Cerebellar nuclear complex (tissue), 1 donor: ENCODE results near the gene LDHAL6A.

Experiments used
- DNase-seq, 2 experiments: peaks; one replicate each; lab custom pipeline; 2025; lab: John Stamatoyannopoulos, UW

Gene LDHAL6A

DNA sequence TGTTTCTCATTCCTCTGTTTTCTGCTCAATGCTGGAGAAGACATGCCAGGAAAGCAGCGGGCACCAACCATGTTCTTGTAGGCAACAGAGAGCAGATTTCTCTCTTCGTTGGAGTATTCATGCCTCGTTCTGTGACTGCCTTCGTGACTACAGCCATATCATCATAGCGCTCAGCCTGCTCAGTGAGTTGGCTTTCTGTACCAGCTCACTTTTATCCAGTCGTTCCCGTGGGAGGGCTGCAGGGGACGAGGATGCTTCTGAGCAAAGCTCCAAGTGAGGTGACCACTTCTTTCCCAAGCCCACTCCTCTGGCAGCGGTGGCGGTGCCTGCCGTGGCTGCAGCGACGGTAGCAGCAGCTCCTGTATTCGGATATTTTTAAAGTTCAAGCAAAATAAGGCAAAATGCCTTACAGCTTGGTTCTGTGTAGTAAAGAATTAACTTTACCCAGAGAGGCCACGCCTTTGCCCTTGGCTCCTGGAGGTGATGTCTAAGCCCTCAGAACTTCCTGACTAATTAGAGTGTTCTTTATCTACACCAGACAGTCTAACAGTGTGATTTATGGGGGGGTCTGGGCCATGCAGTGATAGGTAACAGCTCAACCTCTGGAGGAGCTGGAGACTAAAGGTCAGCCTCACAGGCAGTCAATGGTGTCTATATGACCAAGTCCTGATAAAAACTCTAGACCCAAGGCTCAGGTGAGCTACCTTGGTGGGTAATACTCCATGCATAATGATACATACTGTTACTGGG, 35.3 kb downstream of the LDHAL6A start:
- no peak for DNase-seq

DNA sequence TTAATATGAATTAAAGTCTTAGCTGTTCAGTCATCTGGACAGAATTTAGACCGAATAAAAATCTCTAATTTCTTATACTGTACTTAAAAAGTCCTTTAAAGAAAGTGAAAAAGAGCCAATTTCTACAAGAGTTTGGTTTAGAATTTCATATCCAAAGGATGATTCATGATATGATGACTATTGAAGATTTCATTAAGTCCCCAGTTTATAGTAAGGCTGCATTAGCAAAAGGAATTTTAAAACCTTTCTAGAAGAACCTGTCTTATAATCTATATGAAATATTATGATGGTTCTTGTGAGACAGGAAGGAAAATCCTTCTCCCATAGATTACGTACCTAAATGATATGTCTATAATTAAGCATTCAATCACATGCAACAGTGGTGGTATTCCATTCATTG, 36.3 kb downstream of the LDHAL6A start:
- no peak for DNase-seq

DNA sequence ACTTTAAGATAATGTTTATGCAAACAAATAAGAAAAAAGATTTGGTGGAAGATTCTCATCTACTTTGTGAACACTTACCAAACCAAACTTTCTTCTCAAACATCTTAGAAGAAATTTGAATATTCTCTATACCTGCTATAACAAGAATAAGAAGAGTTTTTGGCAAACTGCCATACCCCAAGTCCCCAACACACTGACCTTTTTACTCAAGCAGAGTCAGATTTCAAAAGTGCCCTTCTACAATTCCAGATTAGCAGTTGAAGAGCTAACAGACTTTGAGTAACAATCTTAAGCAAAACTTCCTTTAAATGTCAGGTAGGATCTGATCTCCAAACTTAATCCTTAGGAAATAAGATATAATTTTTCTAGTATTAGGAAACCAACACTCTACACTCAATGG, 37.2 kb downstream of the LDHAL6A start:
- DNase-seq, result no peak

DNA sequence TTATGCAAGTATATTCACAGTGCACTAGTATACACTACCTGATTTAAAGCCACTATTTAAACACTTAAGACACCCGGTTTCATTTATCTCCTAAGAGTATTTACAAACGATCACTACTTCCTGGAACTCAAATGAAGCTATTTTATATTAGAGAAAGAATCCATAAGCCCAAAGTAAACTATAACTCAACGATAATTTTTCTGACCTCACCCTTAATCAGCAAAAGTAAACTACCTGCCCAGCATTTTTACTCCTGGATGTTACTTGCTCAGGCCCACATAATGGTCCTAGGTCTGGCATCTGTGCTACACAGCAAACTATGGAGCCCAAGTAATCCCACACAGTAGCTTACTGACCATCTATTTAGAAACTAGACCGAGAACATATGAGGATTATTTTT, 37.7 kb downstream of the LDHAL6A start:
- DNase-seq, result no peak

DNA sequence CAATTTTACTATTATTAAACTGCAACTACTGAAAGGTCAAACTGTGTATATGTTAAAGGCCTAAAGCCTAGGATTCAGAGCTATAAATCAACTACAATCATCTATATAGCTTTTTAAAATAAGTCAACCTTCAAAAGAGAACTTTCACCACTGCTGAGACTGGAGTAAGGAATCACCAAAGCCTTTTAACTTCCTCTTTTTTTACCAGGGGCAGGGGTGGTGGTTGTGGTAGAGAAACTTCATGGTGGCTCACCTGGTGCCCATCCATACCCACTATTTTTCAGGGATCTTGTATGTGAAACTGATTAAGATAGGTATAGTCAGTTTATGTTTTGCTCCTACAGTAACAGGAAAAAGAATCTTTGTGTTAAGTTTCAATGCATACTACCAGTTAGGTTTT, 39.6 kb downstream of the LDHAL6A start:
- no peak for DNase-seq

DNA sequence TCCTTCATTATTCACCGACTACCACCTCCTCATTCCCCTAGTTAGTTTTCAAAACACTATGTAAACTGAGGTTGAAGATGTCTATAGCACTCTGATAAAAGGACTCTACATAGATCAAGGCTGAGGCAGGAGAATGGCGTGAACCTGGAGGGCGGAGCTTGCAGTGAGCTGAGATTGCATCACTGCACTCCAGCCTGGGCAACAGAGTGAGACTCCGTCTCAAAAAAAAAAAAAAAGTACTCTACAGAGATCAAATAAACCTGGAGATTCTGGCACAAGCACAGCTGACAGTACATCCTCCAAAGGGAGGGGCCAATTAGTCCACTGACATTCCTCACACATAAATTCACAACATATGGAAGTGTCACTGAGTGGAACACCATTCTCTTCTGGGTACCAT, 40.0 kb downstream of the LDHAL6A start:
- DNase-seq, result no peak

DNA sequence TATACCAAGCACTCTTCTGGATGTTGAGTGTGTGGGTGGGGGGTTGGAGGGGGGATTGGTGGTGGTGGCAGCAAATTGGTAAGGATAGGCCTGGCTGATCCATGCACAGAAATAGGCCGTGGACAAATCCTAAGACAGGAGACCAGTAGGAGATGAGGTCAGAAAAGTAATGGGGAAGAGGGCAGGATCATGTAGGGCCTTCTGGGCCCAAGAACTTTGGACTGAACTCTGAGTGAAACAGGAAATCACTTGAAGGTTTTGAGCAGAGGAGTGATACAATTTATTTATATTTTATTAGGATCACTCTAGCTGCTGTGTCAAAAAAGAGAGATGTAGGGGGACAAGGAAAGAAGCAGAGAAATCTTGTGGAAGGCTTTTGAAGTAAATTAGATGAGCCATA, 42.4 kb downstream of the LDHAL6A start:
- DNase-seq, result no peak

DNA sequence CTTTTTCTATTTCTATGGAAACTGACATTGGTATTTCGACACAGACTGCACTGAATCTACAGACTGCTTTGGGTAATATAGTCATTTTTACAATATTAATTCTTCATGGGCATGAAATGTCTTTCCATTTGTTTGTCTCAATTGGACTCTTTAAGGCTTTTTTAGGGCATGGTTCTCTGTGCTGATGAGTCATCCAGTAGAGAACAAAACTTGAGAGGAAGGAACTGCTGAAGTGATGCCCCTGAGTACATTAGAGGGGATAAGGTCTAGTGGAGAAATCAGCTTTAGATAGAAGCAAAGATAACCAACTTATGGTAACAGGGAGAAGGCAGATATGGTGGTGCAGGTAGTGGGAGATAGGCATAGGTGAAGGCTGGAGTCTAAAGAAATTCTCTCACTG, 46.0 kb downstream of the LDHAL6A start:
- no peak for DNase-seq

DNA sequence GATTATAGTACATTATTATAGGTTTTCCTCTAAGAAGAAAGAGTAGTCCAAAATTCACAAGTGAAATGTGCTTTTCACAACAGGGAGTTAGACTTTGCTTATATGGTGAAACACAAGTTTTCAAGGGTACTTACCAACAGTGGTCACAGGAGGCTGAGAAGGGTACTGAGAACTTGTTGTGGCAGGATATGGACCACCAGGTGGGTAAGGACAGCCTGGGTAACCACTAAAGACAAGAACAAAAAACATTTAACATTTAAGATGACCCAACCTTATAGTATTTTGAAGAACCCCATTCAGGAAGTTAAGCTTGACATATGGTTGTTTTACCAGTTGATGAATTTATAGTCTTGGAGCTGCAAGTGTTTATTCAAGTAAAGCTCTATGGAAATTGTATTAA, 46.7 kb downstream of the LDHAL6A start:
- no peak for DNase-seq

DNA sequence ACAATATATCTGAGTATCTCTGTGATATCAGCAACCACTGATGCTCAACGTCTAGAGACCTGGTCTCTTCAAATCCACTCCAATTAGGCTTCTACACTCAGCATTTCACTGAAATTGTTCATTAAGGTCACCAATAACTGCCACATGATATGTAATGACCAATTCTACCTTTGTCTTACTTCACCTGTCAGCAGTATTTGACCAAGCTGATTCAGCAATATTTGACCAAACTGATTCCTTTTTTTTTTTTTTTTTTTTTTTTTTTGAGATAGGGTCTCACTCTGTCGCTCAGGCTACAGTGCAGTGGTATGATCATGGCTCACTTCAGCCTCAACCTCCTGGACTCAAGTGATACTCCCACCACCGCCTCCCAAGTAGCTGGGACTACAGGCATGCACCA, 65.5 kb downstream of the LDHAL6A start:
- DNase-seq, result no peak

DNA sequence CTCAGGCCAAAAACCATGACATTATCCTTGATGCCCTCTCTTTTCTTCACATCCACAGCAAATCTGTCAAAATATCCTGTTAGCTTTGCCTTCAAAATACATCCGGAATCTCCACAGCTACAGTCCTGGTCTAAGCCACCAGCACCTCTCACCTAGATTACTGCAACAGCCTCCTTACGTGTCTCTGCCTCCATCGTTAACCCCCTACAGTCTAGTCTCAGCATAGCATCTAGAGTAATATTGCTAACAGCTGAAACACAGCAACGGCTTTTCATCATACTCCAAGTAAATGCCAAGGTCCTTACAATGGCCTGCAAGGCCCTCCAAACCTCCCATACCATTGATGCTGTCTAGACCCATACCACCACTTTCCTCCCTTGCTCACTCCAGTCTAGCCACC, 66.7 kb downstream of the LDHAL6A start:
- DNase-seq, result no peak

DNA sequence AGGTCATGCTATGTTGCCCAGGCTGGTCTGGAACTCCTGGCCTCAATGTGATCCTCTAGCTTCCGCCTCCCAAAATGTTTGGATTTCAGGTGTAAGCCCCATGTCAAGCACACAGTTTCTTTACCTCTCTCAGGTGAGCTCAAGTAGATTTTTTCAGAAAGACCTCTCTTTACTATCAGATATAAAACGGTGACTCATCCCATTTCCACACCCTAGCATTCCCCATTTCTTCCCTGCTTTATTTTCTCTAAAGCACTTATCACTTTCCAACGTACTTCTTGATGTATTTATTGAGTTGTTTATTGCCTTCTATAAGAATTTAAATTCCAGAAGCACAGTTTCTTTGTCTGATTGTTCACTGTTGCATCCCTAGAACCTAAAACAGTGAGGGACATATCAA, 67.4 kb downstream of the LDHAL6A start:
- DNase-seq, result no peak

DNA sequence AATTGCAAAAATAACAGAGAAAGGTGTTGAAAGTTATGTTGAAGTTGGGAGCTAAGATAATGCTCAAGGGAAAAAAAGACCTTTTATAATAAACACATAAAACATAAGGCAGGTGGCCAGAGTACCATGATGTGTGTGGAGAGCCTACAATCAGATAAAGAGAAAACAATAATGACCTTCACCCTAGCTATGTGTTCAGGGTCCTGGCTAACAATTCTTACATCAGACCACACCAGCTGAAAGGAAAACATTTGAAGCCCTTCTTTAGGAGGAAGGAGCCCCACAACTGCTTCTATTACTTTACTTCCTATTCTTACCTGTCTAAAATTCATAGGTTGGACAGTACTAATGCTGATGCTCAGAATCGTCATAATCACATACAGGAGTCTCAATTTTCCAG, 68.6 kb downstream of the LDHAL6A start:
- DNase-seq, result no peak

DNA sequence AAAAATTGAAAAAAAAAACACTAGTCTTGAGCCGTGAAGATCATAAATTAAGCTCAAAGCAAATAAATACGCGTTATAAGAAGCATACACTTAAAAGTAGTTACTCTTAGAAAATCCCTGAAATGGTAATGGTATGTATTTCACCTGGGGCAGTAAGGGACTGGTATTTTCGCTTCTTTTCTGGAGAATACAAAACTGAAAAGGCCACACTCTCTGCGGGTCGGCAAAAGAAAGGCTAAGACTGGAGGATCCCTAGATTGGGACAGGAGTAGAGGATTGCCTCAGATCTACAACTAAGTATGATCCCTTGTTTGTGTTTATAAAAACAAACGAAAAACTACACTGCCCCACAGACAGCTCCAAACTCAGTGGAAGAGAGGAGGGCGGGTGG, 70.5 kb downstream of the LDHAL6A start:
- DNase-seq, result no peak

DNA sequence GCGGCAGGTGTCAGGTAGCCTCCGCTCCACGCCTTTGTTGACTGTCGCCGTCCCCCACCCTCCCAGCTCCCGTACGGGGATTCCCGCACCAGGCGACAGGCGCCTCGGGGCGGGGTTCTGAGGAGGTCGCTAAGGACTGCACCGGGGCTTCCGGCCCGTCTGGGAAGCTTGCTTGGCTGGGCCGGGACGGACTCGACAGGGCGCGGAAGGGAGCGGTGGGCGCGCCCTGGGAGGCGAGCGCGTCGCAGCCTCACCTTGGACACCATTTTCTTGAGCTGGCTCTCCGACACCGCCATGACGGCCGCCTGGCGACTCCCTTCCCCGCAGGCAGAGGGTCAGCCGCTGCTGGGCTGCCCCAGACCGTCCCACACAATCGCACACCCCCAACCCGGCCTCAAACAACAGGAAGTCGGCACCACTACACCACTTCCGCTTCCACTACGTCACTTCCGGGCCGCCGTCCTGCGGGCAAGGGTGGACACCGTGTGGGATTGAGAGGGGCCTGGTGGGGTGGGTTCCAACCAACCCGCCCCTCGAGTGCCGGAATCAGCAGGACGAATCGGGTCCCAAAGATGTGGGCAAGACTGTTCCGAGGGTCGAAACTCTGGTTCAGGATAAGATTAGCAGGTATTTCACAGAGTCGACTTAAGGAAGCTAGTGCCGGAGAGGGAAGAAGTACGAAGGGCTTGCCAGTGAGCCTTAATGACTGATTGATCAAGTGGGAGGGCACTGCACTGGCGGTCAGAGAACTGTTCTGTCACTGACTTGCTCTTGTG, 71.1 kb downstream of the LDHAL6A start, which contains the start of gene TSG101:
Gene TSG101, minus strand, starts transcription at position 422 of the 776 bp plus-strand sequence. Its CDS starts 126 bp downstream, at position 296.
- peak in 1 of 2 experiments; percentile 85 for DNase-seq

DNA sequence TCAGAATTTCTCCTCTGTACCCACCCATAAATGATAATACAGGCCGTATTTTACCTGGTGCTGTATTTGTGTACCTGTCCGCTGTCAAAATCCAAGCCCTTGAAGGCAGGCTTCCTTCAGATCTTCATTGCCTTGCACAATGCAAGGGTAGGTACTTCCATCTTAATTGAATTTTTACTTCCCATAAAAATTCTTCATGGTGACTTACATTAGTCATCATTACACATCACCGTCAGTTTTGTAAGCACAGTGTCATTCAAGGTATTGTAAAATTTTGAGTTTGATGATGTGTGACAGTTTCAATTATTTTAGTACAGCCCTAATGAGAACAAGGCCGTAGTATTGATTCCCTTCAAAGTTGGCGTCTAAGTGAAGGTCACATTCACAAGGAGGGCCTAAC, 71.9 kb downstream of the LDHAL6A start:
- DNase-seq, result peak in 1 of 2 experiments; percentile 3
